ENCODE results near the gene RARG.

Gene RARG

DNA sequence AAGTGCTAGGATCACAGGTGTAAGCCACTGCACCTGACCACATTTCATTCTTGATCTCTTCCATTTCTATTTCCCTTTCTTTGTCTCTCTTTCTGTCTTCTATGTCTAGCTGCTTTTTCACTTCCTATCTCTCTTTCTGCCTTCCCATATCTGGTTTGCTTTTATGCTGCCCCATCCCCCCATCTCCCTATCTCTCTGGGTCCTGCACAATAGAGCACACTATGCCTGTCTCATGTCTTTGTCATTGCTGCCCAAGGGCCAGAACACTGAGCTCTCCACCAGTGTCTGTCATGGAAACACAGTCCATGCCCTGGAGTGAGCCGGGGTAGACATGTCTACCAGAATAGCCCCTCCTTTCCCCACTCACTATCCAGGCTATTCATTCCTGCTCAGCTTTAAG is 12.3 kb upstream of the RARG start:
- no peak for DNase-seq

DNA sequence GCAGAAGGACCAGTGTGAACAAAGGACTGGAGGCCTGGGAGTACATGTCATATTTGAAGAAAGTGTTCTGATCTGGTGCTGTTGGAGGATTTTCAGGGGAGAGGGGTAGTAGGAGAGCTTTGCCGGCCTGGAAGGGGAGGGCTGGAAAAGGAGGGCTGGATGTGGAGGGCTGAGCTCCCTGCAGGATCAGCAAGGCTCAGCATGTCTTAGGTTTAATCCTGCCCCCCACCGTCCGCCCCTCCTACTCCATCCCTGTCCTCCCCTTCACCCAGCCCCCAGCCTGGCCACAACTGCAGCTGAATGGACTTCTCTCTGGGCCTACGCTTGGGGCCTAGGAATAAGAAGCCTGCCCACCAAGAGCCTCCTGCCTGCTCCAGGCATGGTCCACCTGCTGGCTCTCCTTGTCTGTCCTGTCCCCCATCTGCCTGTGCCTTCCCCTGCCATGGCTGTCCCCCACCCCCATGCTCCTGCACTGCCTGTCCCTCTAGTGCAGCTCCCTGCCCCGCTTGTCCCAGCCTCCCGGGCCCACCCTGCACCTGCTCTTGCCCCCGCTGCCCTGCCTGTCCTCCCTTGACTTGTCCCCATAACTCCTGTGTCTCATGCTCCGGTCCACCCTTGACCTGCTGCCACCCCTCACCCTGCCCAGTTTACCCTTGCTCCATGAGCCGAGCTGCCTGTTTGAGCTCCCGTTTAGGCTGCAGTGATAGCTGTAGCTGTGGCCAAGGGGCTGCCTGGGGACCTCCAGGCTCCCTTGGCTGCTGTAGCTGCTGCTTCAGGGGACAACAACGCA is 9.8 kb upstream of the RARG start:
- no peak for DNase-seq

DNA sequence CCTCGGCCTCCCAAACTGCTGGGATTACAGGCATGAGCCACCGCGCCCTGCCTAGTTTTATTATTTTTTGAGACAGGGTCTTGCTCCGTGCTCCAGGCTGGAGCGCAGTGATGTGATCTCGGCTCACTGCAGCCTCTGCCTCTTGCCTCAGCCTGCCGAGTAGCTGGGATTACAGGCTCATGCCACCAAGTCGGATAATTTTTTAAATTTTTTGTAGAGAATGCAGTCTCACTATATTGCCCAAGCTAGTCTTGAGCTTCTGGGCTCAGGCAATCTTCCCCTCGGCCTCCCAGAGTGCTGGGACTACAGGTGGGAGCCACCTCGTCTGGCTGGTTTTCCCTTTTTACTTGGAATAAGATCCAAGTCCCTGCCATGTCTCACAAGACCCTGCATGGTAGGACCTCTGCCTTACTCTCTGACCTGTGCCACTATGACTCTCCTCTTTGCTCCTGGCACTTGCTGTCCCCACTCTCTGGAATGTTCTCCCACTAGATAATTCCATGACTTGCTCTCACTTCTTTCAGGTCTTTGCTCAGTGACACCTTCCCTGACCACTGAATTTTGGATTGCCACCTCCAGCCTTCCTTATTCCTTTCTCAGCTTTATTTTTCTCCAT is 7.7 kb upstream of the RARG start:
- DNase-seq = no peak

DNA sequence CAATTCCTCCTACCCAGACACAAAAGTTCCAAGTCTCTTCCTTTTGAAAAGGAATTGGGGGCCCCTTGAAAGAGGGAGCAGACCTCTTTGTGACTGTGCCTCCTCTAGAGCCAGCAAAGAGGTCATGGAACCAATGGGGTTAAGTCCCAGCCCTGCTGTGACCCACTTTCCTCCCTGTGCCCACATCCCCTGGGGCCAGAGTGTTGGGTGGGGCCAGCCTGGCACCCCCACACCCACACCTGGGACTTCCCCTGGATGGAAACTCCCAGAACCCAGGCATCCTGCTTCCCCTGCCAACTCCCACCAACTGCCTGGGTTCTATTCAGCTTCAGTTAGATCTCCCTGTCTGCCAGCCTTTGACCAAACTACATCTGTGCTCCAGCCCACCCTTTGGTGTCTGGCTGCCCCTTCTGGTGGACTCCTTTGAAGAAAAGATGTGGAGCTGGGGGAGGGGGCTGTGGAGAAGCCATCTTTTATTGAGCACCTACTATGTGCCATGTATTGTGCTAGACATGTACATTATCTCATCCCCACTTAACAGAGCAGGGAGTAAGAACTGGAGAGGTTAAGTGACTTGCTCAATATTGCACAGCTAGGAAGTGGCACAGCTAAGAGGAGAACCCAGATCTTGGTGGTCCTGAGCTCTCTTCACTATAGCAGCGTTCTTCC is 4.6 kb upstream of the RARG start:
- DNase-seq = peak; percentile 60

DNA sequence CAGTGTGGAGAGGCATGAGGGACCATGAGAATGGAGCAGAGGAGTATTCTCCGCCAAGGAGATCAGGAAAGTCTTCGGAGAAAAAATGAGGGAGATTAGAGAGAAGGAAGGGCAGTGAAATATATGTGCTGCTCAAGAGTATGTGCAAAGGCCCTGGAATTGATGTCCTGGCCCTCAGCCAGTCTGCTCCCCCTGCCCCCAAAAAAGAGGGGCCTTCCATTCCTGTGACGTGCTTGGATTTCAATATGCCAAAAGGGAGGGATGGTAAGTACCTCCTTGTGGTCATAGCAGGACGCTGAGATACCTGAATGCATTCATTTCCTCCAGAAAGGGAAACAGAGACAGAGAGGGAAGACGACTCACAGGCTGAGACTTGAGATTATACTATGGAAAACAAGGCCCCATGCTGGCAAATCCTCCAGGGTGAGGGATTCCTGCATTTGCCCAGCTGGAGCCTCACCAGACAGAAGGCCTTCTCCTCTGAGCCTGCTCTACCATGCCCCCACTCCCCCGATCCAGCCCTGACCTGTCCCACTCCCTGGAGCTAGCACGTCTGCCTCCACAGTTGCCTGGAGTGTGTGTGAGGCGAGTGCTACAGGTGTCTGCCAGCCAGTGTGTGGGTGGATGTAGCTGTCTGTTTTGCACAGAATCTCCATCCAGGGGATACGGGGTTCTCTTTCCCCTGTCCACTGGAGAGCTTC is 3.9 kb upstream of the RARG start:
- no peak for DNase-seq

GRCh38 chr12:53235164-53235563 is 3.2 kb upstream of the RARG start:
- DNase-seq = no peak

GRCh38 chr12:53234271-53234914 is 2.4 kb upstream of the RARG start:
- DNase-seq = no peak

- no peak for DNase-seq
Observed at GRCh38 chr12:53233671-53234121, 1.7 kb upstream of the RARG start.

- DNase-seq = no peak
Observed at GRCh38 chr12:53232646-53233461, 845 bp upstream of the RARG start.

- DNase-seq = no peak
Observed at GRCh38 chr12:53231671-53231920, 413 bp downstream of the RARG start.

DNA sequence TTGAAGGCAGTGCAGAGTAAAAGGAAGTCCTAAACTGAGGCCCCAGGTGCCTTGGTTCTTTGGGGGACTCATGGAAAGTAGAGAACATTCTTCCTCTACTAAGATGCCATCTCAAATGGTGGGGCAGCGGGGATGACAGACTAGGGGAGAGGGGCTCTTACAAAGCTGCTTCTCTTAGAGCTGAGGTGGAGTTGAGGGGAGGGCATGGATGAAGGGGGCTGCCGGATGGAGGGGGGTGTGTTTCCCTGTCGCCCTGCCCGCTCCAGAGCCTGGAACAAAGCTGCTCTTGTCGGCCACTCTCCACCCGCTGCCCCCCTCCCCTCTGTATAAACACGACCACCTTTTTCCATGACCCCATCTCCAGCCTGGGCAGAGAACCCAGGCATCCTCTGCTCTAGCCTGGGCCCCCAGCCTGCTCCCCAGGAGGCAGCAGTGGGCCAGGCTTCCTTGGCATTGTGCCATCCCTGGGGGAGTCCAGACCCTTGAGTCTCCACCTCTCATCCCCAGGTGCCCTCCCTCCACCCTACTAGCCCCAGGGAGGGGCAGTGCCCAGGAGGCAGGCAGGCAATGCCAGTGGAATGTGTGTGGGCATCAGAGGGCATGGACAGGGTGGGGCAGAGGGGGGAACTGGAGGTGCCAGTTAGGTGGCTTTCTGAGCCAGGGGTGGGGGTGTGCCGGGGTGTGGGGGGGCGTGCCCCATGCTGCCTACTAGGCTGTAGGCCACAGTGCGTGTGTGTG is 1.7 kb downstream of the RARG start:
- DNase-seq = no peak

GRCh38 chr12:53229454-53229853 is 2.6 kb downstream of the RARG start:
- no peak for DNase-seq

DNA sequence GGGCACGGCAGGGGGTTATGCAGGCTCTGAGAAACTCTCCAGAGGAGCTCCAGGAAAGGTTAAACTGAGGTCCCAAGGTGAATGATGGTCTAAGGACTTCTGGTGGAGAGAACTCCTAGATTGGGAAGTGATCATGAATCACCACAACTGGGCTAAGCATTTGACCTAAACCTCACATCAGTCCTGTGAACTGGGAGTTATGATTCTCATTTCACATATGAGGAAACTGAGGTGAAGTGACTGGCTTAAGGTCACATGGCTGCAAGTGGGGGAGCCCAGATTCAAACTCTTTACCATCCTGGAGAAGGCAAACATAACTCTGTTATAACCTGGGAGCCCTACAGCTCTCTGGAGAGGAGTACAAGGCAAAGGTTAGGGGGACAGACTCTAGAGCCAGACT is 4.2 kb downstream of the RARG start:
- no peak for DNase-seq

GRCh38 chr12:53227341-53227740 is 4.7 kb downstream of the RARG start:
- no peak for DNase-seq

- no peak for DNase-seq
Observed at GRCh38 chr12:53226815-53227214, 5.2 kb downstream of the RARG start.

GRCh38 chr12:53225635-53226424 is 6.2 kb downstream of the RARG start:
- DNase-seq = no peak

DNA sequence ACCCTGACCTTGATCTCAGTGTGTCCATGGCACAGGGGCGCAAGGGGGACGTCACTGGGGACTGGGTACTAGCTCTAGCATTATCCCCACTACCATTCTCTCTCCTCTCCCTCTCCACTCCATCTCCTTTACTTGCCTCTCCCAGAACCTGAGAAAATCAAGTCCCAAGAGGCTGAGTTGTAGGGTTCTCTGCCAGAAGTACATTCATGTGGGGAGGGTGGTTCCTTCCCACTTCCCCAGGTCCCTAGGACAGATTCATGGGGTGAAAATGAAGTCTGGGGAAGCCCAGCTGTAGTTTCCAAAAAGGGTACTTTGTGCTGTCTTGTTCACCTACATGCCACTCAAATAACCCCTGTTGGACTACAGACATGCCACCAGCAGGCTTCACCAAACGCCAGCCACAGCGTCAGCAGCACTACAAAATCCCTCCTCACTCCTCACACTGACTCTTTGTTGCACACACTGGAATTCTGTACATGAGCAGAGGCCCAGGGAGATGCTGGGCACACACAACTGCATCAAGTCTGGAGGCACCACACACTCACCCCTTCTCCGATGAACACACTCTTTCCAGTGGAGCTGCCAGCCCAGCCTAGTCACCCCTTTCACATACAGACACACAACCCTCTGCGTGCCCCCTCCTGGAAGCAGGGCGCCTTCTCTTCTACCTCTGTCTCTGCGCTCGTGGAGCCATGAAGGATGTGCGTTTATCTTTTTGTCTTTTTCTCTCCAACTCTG is 6.9 kb downstream of the RARG start:
- DNase-seq = no peak

DNA sequence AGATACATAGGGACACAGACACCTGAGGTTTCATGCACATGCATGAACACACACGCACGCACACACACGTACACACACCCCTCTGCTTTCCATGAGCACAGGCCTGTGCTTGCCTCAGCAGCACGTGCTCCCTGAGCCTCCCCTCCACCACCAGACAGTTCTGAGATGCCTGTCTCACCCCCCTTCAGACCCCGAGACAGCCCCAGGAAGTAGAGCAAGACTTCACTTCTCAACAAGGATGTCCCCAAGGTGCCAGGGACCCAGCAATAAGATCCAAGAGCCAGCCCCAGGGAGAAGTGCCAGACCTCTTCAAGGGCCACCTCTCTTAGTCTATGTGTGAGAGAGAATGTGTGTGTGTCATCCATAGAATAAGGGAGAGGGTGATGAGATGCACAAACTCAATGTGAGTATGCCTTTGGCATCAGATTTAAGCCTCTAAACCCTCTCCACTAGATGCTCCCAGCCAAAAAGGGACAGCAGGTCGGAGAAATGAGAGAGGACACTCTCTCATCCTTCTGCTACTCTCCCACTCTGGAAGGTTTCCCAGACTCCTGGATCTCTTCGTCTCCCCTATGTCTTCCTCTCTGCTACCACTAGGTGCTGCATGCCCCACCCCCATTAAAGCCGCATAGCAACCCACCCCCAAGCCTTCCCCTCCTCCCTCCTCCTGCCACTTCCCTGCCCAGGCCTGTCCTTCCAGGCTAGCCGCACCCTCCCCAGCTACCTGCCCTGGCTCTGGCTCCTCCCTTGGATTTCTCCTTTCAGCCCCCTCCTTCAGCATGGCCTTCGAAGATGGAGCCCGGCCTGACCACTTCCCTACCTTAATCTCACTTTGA is 7.7 kb downstream of the RARG start:
- no peak for DNase-seq

Data from activated T-cell treated with anti-CD3 and anti-CD28 coated beads, Interleukin-2, amount 50 U/mL, for 1 hour (primary cell).